SK-N-SH (cell line): ENCODE data around the gene PRTFDC1. TPM values are rescaled to one million over a fixed set of nuclear protein-coding genes. Genes with fewer than 3 reads are reported as not detected.

Source experiments
- CTCF ChIA-PET: fragments of 300-600, 350-600 bp; formaldehyde crosslinking; extraction: SDS; loops from one replicate; lab custom pipeline; 2021; lab: Yijun Ruan, JAX
- POLR2A ChIA-PET: fragments of 350-600 bp; sonication (Branson Sonifier 250); formaldehyde crosslinking; extraction: SDS; loops from one replicate; lab custom pipeline; 2020; ENCODE audit warnings: antibody characterized with exemption, inconsistent platforms; lab: Yijun Ruan, JAX
- DNase-seq: peaks from one replicate; pipeline ENCODE4 v3.0.0; 2012
- H2AFZ ChIP-seq: fragments of 200-600 bp; sonication (generic); 2 replicates; pipeline ENCODE4 v1.8.1; 2016; ENCODE audit warnings: antibody characterized with exemption, mild to moderate bottlenecking, low read depth
- H3F3A ChIP-seq: fragments of 200-600 bp; sonication (generic); replicated peaks from 2 replicates; pipeline ENCODE3; 2016; ENCODE audit warnings: antibody characterized with exemption, mild to moderate bottlenecking; ENCODE audit not compliant: insufficient read depth
- H3K27ac ChIP-seq, 2 experiments: fragments of 200-500 bp in 1 of 2; fragments of 200-600 bp in 1 of 2; sonication (Bioruptor generic) in 1 of 2; sonication (generic), shearing (Covaris generic) in 1 of 2; 2 replicates each; pipeline versions ENCODE4 v1.5.1 to v1.6.1; 2014 to 2016; ENCODE audit warnings: low read depth in 2 of 2, inconsistent platforms in 1 of 2, low read length in 1 of 2, mild to moderate bottlenecking in 1 of 2, mixed read lengths in 1 of 2
- H3K27me3 ChIP-seq: fragments of 200-600 bp; sonication (generic), shearing (Covaris generic); 2 replicates; pipeline ENCODE4 v1.6.1; 2016; ENCODE audit warnings: mixed run types; ENCODE audit not compliant: insufficient read depth
- H3K36me3 ChIP-seq, 2 experiments: fragments of 200-500 bp in 1 of 2; fragments of 200-600 bp in 1 of 2; sonication (Bioruptor generic) in 1 of 2; sonication (generic) in 1 of 2; replicated peaks in 1 of 2; 2 replicates each; pipeline versions ENCODE3 to v1.5.1; 2014 to 2016; ENCODE audit warnings: low read length in 1 of 2, mild to moderate bottlenecking in 1 of 2; ENCODE audit not compliant: insufficient read depth in 2 of 2, control insufficient read depth in 1 of 2
- H3K4me1 ChIP-seq, 2 experiments: fragments of 200-500 bp in 1 of 2; fragments of 200-600 bp in 1 of 2; sonication (Bioruptor generic) in 1 of 2; sonication (generic), shearing (Covaris generic) in 1 of 2; 2 replicates each; pipeline versions ENCODE4 v1.5.1 to v1.6.1; 2014 to 2016; ENCODE audit warnings: low read depth in 1 of 2, low read length in 1 of 2, mixed run types in 1 of 2; ENCODE audit not compliant: insufficient read depth in 2 of 2, control insufficient read depth in 1 of 2
- H3K4me2 ChIP-seq: fragments of 200-600 bp; sonication (generic), shearing (Covaris generic); 2 replicates; pipeline ENCODE4 v1.6.1; 2017; ENCODE audit warnings: mixed run types
- H3K4me3 ChIP-seq, 2 experiments: fragments of 200-500 bp in 1 of 2; fragments of 200-600 bp in 1 of 2; sonication (Bioruptor generic) in 1 of 2; sonication (generic), shearing (Covaris generic) in 1 of 2; 2 replicates each; pipeline versions ENCODE4 v1.5.1 to v1.8.1; 2014 to 2016; ENCODE audit warnings: low read depth in 2 of 2, inconsistent platforms in 1 of 2, low read length in 1 of 2, mild to moderate bottlenecking in 1 of 2, mixed read lengths in 1 of 2, moderate library complexity in 1 of 2
- H3K79me2 ChIP-seq: fragments of 200-600 bp; sonication (generic); 2 replicates; pipeline ENCODE4 v1.8.1; 2017; ENCODE audit warnings: mild to moderate bottlenecking; ENCODE audit not compliant: insufficient read depth
- H3K9ac ChIP-seq: fragments of 200-600 bp; sonication (generic); 2 replicates; pipeline ENCODE4 v1.6.1; 2017; ENCODE audit warnings: mixed run types
- H3K9me2 ChIP-seq: fragments of 200-600 bp; sonication (generic); 2 replicates; pipeline ENCODE4 v1.6.1; 2017; ENCODE audit warnings: mixed run types
- H3K9me3 ChIP-seq: fragments of 200-600 bp; sonication (generic); 2 replicates; pipeline ENCODE4 v1.6.1; 2017; ENCODE audit warnings: mixed run types, mild to moderate bottlenecking, moderate library complexity
- H4K20me1 ChIP-seq: fragments of 200-600 bp; sonication (generic); 2 replicates; pipeline ENCODE4 v1.6.1; 2017; ENCODE audit warnings: mild to moderate bottlenecking, mixed run types; ENCODE audit not compliant: insufficient read depth
- CTCF ChIP-seq: fragments of 200-600 bp; sonication (generic); IDR thresholded peaks from 2 replicates; pipeline ENCODE4 v1.6.1; 2017; ENCODE audit warnings: antibody characterized with exemption, mild to moderate bottlenecking, moderate library complexity
- ELF1 ChIP-seq: IDR thresholded peaks from 2 replicates; pipeline ENCODE4 v1.4.0; 2012
- EP300 ChIP-seq, 2 experiments: IDR thresholded peaks; 2 replicates each; pipeline versions ENCODE4 v1.4.0 to v1.6.1; 2012; ENCODE audit warnings: borderline replicate concordance in 1 of 2, low read depth in 1 of 2, low read length in 1 of 2
- EZH2phosphoT487 ChIP-seq: fragments of 200-600 bp; sonication (generic); IDR thresholded peaks from 2 replicates; pipeline ENCODE4 v1.6.1; 2017; ENCODE audit warnings: low read depth, mixed run types, mild to moderate bottlenecking, antibody characterized with exemption, moderate library complexity, borderline replicate concordance
- FOSL2 ChIP-seq: IDR thresholded peaks from 2 replicates; pipeline ENCODE4 v1.4.0; 2012; ENCODE audit warnings: low read depth, mild to moderate bottlenecking, moderate library complexity, borderline replicate concordance
- GABPA ChIP-seq: IDR thresholded peaks from 2 replicates; pipeline ENCODE4 v1.4.0; 2012; ENCODE audit warnings: low read depth, mild to moderate bottlenecking
- JUND ChIP-seq: IDR thresholded peaks from 2 replicates; pipeline ENCODE4 v1.4.0; 2012
- MXI1 ChIP-seq: IDR thresholded peaks from 2 replicates; pipeline ENCODE4 v1.6.1; 2012; ENCODE audit warnings: mild to moderate bottlenecking, low read depth, low read length, improper control_type of control experiment
- NFIC ChIP-seq: IDR thresholded peaks from 2 replicates; pipeline ENCODE4 v1.4.0; 2012; ENCODE audit warnings: borderline replicate concordance
- POLR2AphosphoS5 ChIP-seq: IDR thresholded peaks from 2 replicates; pipeline ENCODE4 v1.6.1; 2012; ENCODE audit warnings: low read depth, low read length
- RAD21 ChIP-seq: IDR thresholded peaks from 2 replicates; pipeline ENCODE4 v1.6.1; 2012; ENCODE audit warnings: mild to moderate bottlenecking, low read length
- RCOR1 ChIP-seq: fragments of 150-350 bp; IDR thresholded peaks from 2 replicates; pipeline ENCODE4 v1.6.1; 2017; ENCODE audit warnings: antibody characterized with exemption, low read length
- RXRA ChIP-seq: IDR thresholded peaks from 2 replicates; pipeline ENCODE4 v1.4.0; 2012; ENCODE audit warnings: low read depth, mild to moderate bottlenecking, borderline replicate concordance
- SIN3A ChIP-seq: IDR thresholded peaks from 2 replicates; pipeline ENCODE4 v1.6.1; 2012; ENCODE audit warnings: low read depth, mild to moderate bottlenecking, low read length, moderate library complexity, borderline replicate concordance
- SMC3 ChIP-seq: IDR thresholded peaks from 2 replicates; pipeline ENCODE4 v1.6.1; 2012; ENCODE audit warnings: low read depth, low read length, improper control_type of control experiment
- TAF1 ChIP-seq: IDR thresholded peaks from 2 replicates; pipeline ENCODE4 v1.6.1; 2012; ENCODE audit warnings: low read depth, mild to moderate bottlenecking, low read length, moderate library complexity, borderline replicate concordance
- TCF12 ChIP-seq: IDR thresholded peaks from 2 replicates; pipeline ENCODE4 v1.4.0; 2012
- USF2 ChIP-seq: fragments of 150-350 bp; IDR thresholded peaks from 2 replicates; pipeline ENCODE4 v1.6.1; 2017; ENCODE audit warnings: antibody characterized with exemption, low read length, low read depth, borderline replicate concordance
- WGBS: methylation state at CpG from one replicate; pipeline ENCODE4 v1.1.6; 2017; ENCODE audit warnings: low lambda C conversion rate; 5-methylcytosine and 5-hydroxymethylcytosine counted together
- polyA plus RNA-seq, 3 experiments: library from polyadenylated mRNA; depleted of rRNA; stranded (reverse); fragments of >200 nt; gene quantifications; 2 replicates each; pipeline ENCODE4 v1.2.3, GENCODE V29; 2012
- TF ChIP-seq, protein P1 (sequence below): IDR thresholded peaks from 2 replicates; pipeline ENCODE4 v1.4.0; 2012; ENCODE audit warnings: low read depth, borderline replicate concordance
- TF ChIP-seq, protein P2 (sequence below): fragments of 150-350 bp; IDR thresholded peaks from 2 replicates; pipeline ENCODE4 v1.6.1; 2016; ENCODE audit warnings: mild to moderate bottlenecking, low read depth, low read length
- TF ChIP-seq, protein P3 (sequence below): IDR thresholded peaks from 2 replicates; pipeline ENCODE4 v1.4.0; 2012; ENCODE audit warnings: low read depth, borderline replicate concordance
- TF ChIP-seq, protein P4 (sequence below): IDR thresholded peaks from 2 replicates; pipeline ENCODE4; 2012

PRTFDC1 gene
- polyA plus RNA-seq, 1 of the 3 experiments (the other 2 are of a cell fraction): 6.6 TPM

GRCh38 chr10:24843256-24843655 lies 109.2 kb downstream of the PRTFDC1 start:
- Histone ChIP-seq H3K4me3 (no peak overlapping the region), H3K9ac (no peak overlapping the region), H3K36me3 (no peaks in the 10 kb centered on the region), H3K4me2 (no peak overlapping the region), H3K27me3 (no peaks in the 10 kb centered on the region), H3K4me1 (no peaks in the 10 kb centered on the region), H3K9me3 (no peaks in the 10 kb centered on the region), H3K9me2 (no peaks in the 10 kb centered on the region; the same call in 1 of the 2 replicates), H2AFZ (no peak overlapping the region), H3F3A (no peaks in the 10 kb centered on the region), H3K27ac (no peak overlapping the region), H3K79me2 (no peaks in the 10 kb centered on the region), H4K20me1 (no peaks in the 10 kb centered on the region)
- TF ChIP-seq SIN3A (no peak), USF2 (no peak), EP300 (IDR thresholded peaks at IDR 0.05; ENCODE audit: borderline replicate concordance in 1 of 2, low read depth in 1 of 2, low read length in 1 of 2) (no peak), RCOR1 (no peak), GABPA (no peak), TAF1 (no peak), ELF1 (no peak), TCF12 (no peak), JUND (no peak), POLR2AphosphoS5 (no peak), EZH2phosphoT487 (no peak), SMC3 (no peak), RAD21 (no peak), MXI1 (no peak)
- TF ChIP-seq, protein P1, sequence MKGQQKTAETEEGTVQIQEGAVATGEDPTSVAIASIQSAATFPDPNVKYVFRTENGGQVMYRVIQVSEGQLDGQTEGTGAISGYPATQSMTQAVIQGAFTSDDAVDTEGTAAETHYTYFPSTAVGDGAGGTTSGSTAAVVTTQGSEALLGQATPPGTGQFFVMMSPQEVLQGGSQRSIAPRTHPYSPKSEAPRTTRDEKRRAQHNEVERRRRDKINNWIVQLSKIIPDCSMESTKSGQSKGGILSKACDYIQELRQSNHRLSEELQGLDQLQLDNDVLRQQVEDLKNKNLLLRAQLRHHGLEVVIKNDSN: no peak
- TF ChIP-seq, protein P2, sequence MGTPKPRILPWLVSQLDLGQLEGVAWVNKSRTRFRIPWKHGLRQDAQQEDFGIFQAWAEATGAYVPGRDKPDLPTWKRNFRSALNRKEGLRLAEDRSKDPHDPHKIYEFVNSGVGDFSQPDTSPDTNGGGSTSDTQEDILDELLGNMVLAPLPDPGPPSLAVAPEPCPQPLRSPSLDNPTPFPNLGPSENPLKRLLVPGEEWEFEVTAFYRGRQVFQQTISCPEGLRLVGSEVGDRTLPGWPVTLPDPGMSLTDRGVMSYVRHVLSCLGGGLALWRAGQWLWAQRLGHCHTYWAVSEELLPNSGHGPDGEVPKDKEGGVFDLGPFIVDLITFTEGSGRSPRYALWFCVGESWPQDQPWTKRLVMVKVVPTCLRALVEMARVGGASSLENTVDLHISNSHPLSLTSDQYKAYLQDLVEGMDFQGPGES: no peak
- ChIA-PET POLR2A (no interaction called here), CTCF (interaction anchor here (1.4 kb wide), 1 partner anchor 238 kb away, joined by 4 read pairs; no protein-coding TSS in a partner anchor)
- 69% methylated on average over 2 of the region's 2 CpGs for WGBS
- no peak for DNase-seq

GRCh38 chr10:24842856-24843255 lies 109.5 kb downstream of the PRTFDC1 start:
- ChIA-PET CTCF (interaction anchor here (1.4 kb wide), 1 partner anchor 238 kb away, joined by 4 read pairs; no protein-coding TSS in a partner anchor), POLR2A (no interaction called here)
- DNase-seq: no peak
- no peak overlapping the region for H3K4me3 ChIP-seq
- H3K27me3 ChIP-seq: no peaks in the 10 kb centered on the region
- H2AFZ ChIP-seq: no peak overlapping the region
- H3K4me1 ChIP-seq: no peaks in the 10 kb centered on the region
- H3K79me2 ChIP-seq: no peaks in the 10 kb centered on the region
- no peaks in the 10 kb centered on the region for H3K9me3 ChIP-seq
- no peak overlapping the region for H3K9ac ChIP-seq
- no peaks in the 10 kb centered on the region for H3F3A ChIP-seq
- H3K36me3 ChIP-seq: no peaks in the 10 kb centered on the region
- H3K9me2 ChIP-seq: no peaks in the 10 kb centered on the region; the same call in 1 of the 2 replicates
- H4K20me1 ChIP-seq: no peaks in the 10 kb centered on the region
- H3K4me2 ChIP-seq: no peak overlapping the region
- 94% methylated on average over 2 of the region's 2 CpGs for WGBS
- H3K27ac ChIP-seq: no peak overlapping the region
- TF ChIP-seq CTCF (no peak), POLR2AphosphoS5 (no peak), JUND (no peak), NFIC (no peak), FOSL2 (no peak), RXRA (no peak), EZH2phosphoT487 (no peak)
- TF ChIP-seq, protein P3, sequence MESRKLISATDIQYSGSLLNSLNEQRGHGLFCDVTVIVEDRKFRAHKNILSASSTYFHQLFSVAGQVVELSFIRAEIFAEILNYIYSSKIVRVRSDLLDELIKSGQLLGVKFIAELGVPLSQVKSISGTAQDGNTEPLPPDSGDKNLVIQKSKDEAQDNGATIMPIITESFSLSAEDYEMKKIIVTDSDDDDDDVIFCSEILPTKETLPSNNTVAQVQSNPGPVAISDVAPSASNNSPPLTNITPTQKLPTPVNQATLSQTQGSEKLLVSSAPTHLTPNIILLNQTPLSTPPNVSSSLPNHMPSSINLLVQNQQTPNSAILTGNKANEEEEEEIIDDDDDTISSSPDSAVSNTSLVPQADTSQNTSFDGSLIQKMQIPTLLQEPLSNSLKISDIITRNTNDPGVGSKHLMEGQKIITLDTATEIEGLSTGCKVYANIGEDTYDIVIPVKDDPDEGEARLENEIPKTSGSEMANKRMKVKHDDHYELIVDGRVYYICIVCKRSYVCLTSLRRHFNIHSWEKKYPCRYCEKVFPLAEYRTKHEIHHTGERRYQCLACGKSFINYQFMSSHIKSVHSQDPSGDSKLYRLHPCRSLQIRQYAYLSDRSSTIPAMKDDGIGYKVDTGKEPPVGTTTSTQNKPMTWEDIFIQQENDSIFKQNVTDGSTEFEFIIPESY: no peak
- TF ChIP-seq, protein P4, sequence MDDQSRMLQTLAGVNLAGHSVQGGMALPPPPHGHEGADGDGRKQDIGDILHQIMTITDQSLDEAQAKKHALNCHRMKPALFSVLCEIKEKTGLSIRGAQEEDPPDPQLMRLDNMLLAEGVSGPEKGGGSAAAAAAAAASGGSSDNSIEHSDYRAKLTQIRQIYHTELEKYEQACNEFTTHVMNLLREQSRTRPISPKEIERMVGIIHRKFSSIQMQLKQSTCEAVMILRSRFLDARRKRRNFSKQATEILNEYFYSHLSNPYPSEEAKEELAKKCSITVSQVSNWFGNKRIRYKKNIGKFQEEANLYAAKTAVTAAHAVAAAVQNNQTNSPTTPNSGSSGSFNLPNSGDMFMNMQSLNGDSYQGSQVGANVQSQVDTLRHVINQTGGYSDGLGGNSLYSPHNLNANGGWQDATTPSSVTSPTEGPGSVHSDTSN: no peak
